A549 (cell line): Measurements from ENCODE around the gene RAPGEF2. TPM values are rescaled to one million over a fixed set of nuclear protein-coding genes. Genes with fewer than 3 reads are reported as not detected.
"Not testable (repeated sequence)": the region's sequence is repeated elsewhere in the genome, so short reads cannot be mapped to it uniquely, and the experiment has no call there.

Experiments
- ATAC-seq, 2 experiments: fragments of 200-7000 bp in 1 of 2; fragments of >200 bp in 1 of 2; cut with Nextera tagmentation in 1 of 2; cut with Tn5 transposase in 1 of 2; 3 replicates each; pipeline versions ENCODE4 v1.8.0 to v1.9.1; 2018 to 2020; ENCODE audit warnings: mild to moderate bottlenecking in 1 of 2, moderate library complexity in 1 of 2
- CTCF ChIA-PET: fragments of 300-600 bp; sonication (Branson Sonifier 250); formaldehyde crosslinking; extraction: SDS; loops from one replicate; lab custom pipeline; 2021; ENCODE audit warnings: antibody characterized with exemption, inconsistent platforms; lab: Yijun Ruan, JAX
- POLR2A ChIA-PET: fragments of 350-600 bp; formaldehyde crosslinking; extraction: SDS; loops from one replicate; lab custom pipeline; 2021; ENCODE audit warnings: antibody characterized with exemption, inconsistent platforms; lab: Yijun Ruan, JAX
- DNase-seq, 2 experiments: peaks; one replicate each; pipeline versions ENCODE4 v3.0.0 to v3.0.0-alpha.2; 2011 to 2016; ENCODE audit warnings: low read depth in 1 of 2, low spot score in 1 of 2
- FAIRE-seq: peaks from 2 replicates; lab custom pipeline; 2011; peaks lifted over from hg19 to GRCh38; lab: Jason Lieb, UNC
- H3K27ac ChIP-seq, 2 experiments: fragments of >200 bp; sonication (Bioruptor Twin); formaldehyde crosslinking; 3 replicates each; pipeline ENCODE4 v1.5.1; 2016 to 2017
- H3K4me1 ChIP-seq: fragments of >200 bp; sonication (Bioruptor Twin); formaldehyde crosslinking; 3 replicates; pipeline ENCODE4 v1.6.1; 2016
- H3K4me2 ChIP-seq: fragments of >200 bp; sonication (Bioruptor Twin); formaldehyde crosslinking; 3 replicates; pipeline ENCODE4 v1.6.1; 2016
- H3K4me3 ChIP-seq: fragments of >200 bp; sonication (Bioruptor Twin); formaldehyde crosslinking; 3 replicates; pipeline ENCODE4 v1.5.1; 2016
- H3K9me3 ChIP-seq: fragments of >200 bp; sonication (Bioruptor Twin); formaldehyde crosslinking; 3 replicates; pipeline ENCODE4 v1.6.1; 2016
- BHLHE40 ChIP-seq: IDR thresholded peaks from 2 replicates; pipeline ENCODE4 v1.6.1; 2012; ENCODE audit warnings: low read depth, low read length, inconsistent platforms
- CEBPB ChIP-seq, 2 experiments: fragments of >200 bp in 1 of 2; sonication (Bioruptor Twin) in 1 of 2; formaldehyde crosslinking in 1 of 2; IDR thresholded peaks; 2 replicates each; pipeline ENCODE4 v1.6.1; 2012 to 2016
- CHD2 ChIP-seq: fragments of 150-350 bp; IDR thresholded peaks from 2 replicates; pipeline ENCODE4 v1.6.1; 2014; ENCODE audit warnings: low read length; ENCODE audit not compliant: partially characterized antibody
- CTCF ChIP-seq: fragments of >200 bp; sonication (Bioruptor Twin); formaldehyde crosslinking; IDR thresholded peaks from 3 replicates; pipeline ENCODE4 v1.5.1; 2016
- E2F6 ChIP-seq: IDR thresholded peaks from 2 replicates; pipeline ENCODE4 v1.6.1; 2012; ENCODE audit warnings: low read depth, borderline replicate concordance
- EHMT2 ChIP-seq: fragments of 200-600 bp; sonication (generic); IDR thresholded peaks from 2 replicates; pipeline ENCODE4 v1.6.1; 2016; ENCODE audit warnings: antibody characterized with exemption, low read depth, mild to moderate bottlenecking, moderate library complexity
- EP300 ChIP-seq, 2 experiments: fragments of >200 bp; sonication (Bioruptor Twin); formaldehyde crosslinking; IDR thresholded peaks; 2 replicates in 1 of 2; 3 replicates in 1 of 2; pipeline ENCODE4 v1.6.1; 2016 to 2017
- FOXS1 ChIP-seq: fragments of 250-450 bp; sonication (Bioruptor Pico); IDR thresholded peaks from 2 replicates; pipeline ENCODE4 v1.5.0; 2020; ENCODE audit warnings: mild to moderate bottlenecking, moderate library complexity
- GATA3 ChIP-seq: IDR thresholded peaks from 2 replicates; pipeline ENCODE4 v1.6.1; 2012; ENCODE audit warnings: borderline replicate concordance
- HMGXB4 ChIP-seq: fragments of 250-450 bp; sonication (Bioruptor Pico); IDR thresholded peaks from 2 replicates; pipeline ENCODE4 v1.5.0; 2021; ENCODE audit warnings: mild to moderate bottlenecking, moderate library complexity, borderline replicate concordance
- KDM1A ChIP-seq: fragments of 200-600 bp; sonication (generic); IDR thresholded peaks from 2 replicates; pipeline ENCODE4 v1.6.1; 2016; ENCODE audit warnings: low read depth, mild to moderate bottlenecking
- KDM5A ChIP-seq: fragments of 200-600 bp; sonication (generic); IDR thresholded peaks from 2 replicates; pipeline ENCODE4 v1.6.1; 2016; ENCODE audit warnings: antibody characterized with exemption, mild to moderate bottlenecking
- MAFK ChIP-seq: fragments of 450-650 bp; IDR thresholded peaks from 2 replicates; pipeline ENCODE4 v1.6.1; 2014; ENCODE audit not compliant: partially characterized antibody
- NR3C1 ChIP-seq: fragments of >200 bp; sonication (Bioruptor Twin); formaldehyde crosslinking; IDR thresholded peaks from 3 replicates; pipeline ENCODE4 v1.6.1; 2017
- PBX3 ChIP-seq: IDR thresholded peaks from 2 replicates; pipeline ENCODE4 v1.6.1; 2012
- PHF8 ChIP-seq: fragments of 200-600 bp; sonication (generic); IDR thresholded peaks from 2 replicates; pipeline ENCODE4 v1.6.1; 2016; ENCODE audit warnings: low read depth, mild to moderate bottlenecking, antibody characterized with exemption, moderate library complexity, borderline replicate concordance
- RAD21 ChIP-seq, 2 experiments: fragments of >200 bp in 1 of 2; sonication (Bioruptor Twin) in 1 of 2; formaldehyde crosslinking in 1 of 2; IDR thresholded peaks in 1 of 2; conservative IDR thresholded peaks in 1 of 2; 2 replicates in 1 of 2; 3 replicates in 1 of 2; pipeline ENCODE4 v1.6.1; 2012 to 2018; ENCODE audit warnings: inconsistent platforms in 1 of 2
- RCOR1 ChIP-seq: fragments of 150-350 bp; IDR thresholded peaks from 2 replicates; pipeline ENCODE4 v1.6.1; 2014; ENCODE audit warnings: antibody characterized with exemption, low read length, low read depth
- REST ChIP-seq: fragments of 200-600 bp; sonication (generic); IDR thresholded peaks from 2 replicates; pipeline ENCODE4 v1.6.1; 2016; ENCODE audit warnings: antibody characterized with exemption, mild to moderate bottlenecking, moderate library complexity
- RFX5 ChIP-seq: fragments of 450-650 bp; IDR thresholded peaks from 2 replicates; pipeline ENCODE4 v1.7.1; 2014; ENCODE audit warnings: antibody characterized with exemption, mild to moderate bottlenecking, moderate library complexity
- SMC3 ChIP-seq: fragments of >200 bp; sonication (Bioruptor Twin); formaldehyde crosslinking; IDR thresholded peaks from 3 replicates; pipeline ENCODE4 v1.6.1; 2018; ENCODE audit warnings: inconsistent platforms
- TP53 ChIP-seq: fragments of 250-450 bp; sonication (Bioruptor Pico); IDR thresholded peaks from 2 replicates; pipeline ENCODE4 v1.5.0; 2021; ENCODE audit warnings: mild to moderate bottlenecking, moderate library complexity
- ZFP36 ChIP-seq: fragments of 450-650 bp; IDR thresholded peaks from 2 replicates; pipeline ENCODE4 v1.6.1; 2014; ENCODE audit warnings: borderline replicate concordance; ENCODE audit not compliant: partially characterized antibody
- WGBS: methylation state at CpG from one replicate; pipeline ENCODE4 v1.1.6; 2017; ENCODE audit errors: missing lambda C conversion rate; 5-methylcytosine and 5-hydroxymethylcytosine counted together
- polyA plus RNA-seq, 4 experiments: library from polyadenylated mRNA; depleted of rRNA in 3 of 4; stranded (reverse); fragments of >200 nt; fragmentation: RNase III in 1 of 4; extraction: RNeasy Plus Mini Kit Qiagen cat#74134 plus additional on column Dnase treatment in 1 of 4; gene quantifications; 2 replicates in 3 of 4; 3 replicates in 1 of 4; pipeline ENCODE4 v1.2.3, GENCODE V29; 2011 to 2017

RAPGEF2 gene
- polyA plus RNA-seq, 2 of the 4 experiments (the other 2 are of a cell fraction): 10.7 to 31.8 TPM

- Histone ChIP-seq H3K27ac (no peak overlapping the region), H3K4me2 (no peak overlapping the region)
- POLR2A ChIA-PET: no interaction called here
- TF ChIP-seq MAFK (no peak), BHLHE40 (no peak), PBX3 (no peak), HMGXB4 (CRISPR knock-in tag) (no peak), TP53 (CRISPR knock-in tag) (no peak), REST (no peak), KDM5A (no peak), E2F6 (no peak), FOXS1 (CRISPR knock-in tag) (no peak), RCOR1 (no peak), GATA3 (no peak), ZFP36 (no peak), CHD2 (no peak), RFX5 (no peak), EHMT2 (no peak), KDM1A (no peak), CEBPB (IDR thresholded peaks at IDR 0.05) (no peak), NR3C1 (no peak), PHF8 (no peak), EP300 (IDR thresholded peaks at IDR 0.05) (no peak)
- TF ChIP-seq, all 56 proteins: peak for 0
- no peak overlapping the region for H3K4me3 ChIP-seq
- CTCF ChIA-PET: no interaction called here
- H3K4me1 ChIP-seq: no peaks in the 10 kb centered on the region
- no peak for FAIRE-seq
- H3K9me3 ChIP-seq: no peaks in the 10 kb centered on the region
- DNase-seq: no peak
- no peak for ATAC-seq
These were observed 209.4 kb downstream of the RAPGEF2 start for GRCh38 chr4:159312236-159312635.

GRCh38 chr4:159315879-159316278 is 213.0 kb downstream of the RAPGEF2 start:
- POLR2A ChIA-PET, FAIRE-seq, H3K27ac ChIP-seq, H3K4me3 ChIP-seq, ATAC-seq, H3K9me3 ChIP-seq, H3K4me2 ChIP-seq, H3K4me1 ChIP-seq: not testable (repeated sequence)
- 56% methylated on average over 10 of the region's 12 CpGs for WGBS
- CTCF ChIA-PET: interaction anchor here (1.1 to 1.3 kb wide), 2 partner anchors 21 to 114 kb away, joined by 3 to 4 read pairs; no protein-coding TSS in a partner anchor
- TF ChIP-seq CTCF (peak; percentile 30), RFX5 (0 out of 2 replicates have a peak, but pooled peaks have one; percentile 34), RAD21 (conservative IDR thresholded peaks at IDR 0.05 in 1 of 2, IDR thresholded peaks at IDR 0.05 in 1 of 2) (peak; percentile 48 to 66), SMC3 (peak; percentile 37; the same call in 2 of the 3 replicates)
- DNase-seq: peak in 1 of 2 experiments; percentile 53
